Measurements from ENCODE around the gene PCOLCE2.

GRCh38 chr3:142875583-142876207 is 13.2 kb downstream of the PCOLCE2 start:
- TF ChIP-seq CTCF (IDR thresholded peaks at IDR 0.05), result no peak
- TF ChIP-seq POLR2AphosphoS5 (IDR thresholded peaks at IDR 0.05), result no peak
- TF ChIP-seq EP300 (IDR thresholded peaks at IDR 0.05; ENCODE audit: low read depth), result no peak
- TF ChIP-seq POLR2A (IDR thresholded peaks at IDR 0.05), result no peak

Data from transverse colon (tissue), 4 donors.